T-helper 2 cell (primary cell): Measurements from ENCODE around the gene ZNF771.
"Not testable (repeated sequence)": the region's sequence is repeated elsewhere in the genome, so short reads cannot be mapped to it uniquely, and the experiment has no call there.

ENCODE experiments used
- DNase-seq, 5 experiments: peaks; one replicate each; pipeline versions ENCODE4 v3.0.0 to v3.0.0-alpha.2; 2012 to 2022

The ZNF771 gene

DNA sequence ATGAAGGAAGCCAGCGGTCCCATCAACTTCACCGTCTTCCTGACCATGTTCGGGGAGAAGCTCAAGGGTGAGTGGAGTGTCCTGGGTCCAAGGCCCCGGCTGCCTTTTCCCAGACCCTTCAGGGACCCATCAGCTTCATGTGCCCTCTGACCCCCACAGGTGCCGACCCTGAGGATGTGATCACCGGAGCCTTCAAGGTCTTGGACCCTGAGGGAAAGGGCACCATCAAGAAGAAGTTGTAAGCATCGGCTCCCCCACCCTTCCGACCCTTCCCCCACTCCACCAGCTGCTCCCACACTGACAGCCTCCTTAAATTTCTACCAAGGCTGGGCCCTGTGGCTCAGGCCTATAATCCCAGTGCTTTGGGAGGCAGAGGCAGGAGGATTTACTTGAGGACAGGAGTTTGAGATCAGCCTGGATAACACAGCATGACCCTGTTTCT is 30.9 kb upstream of the ZNF771 start:
- DNase-seq: no peak

- DNase-seq: no peak
These were observed 30.2 kb upstream of the ZNF771 start for GRCh38 chr16:30377050-30377811.

- DNase-seq: peak; percentile 67 to 94 (median 84)
These were observed 29.6 kb upstream of the ZNF771 start for GRCh38 chr16:30377812-30378235.

- peak; percentile 98 to 100 (median 99) for DNase-seq
These were observed 28.9 kb upstream of the ZNF771 start for GRCh38 chr16:30378236-30379157.

DNA sequence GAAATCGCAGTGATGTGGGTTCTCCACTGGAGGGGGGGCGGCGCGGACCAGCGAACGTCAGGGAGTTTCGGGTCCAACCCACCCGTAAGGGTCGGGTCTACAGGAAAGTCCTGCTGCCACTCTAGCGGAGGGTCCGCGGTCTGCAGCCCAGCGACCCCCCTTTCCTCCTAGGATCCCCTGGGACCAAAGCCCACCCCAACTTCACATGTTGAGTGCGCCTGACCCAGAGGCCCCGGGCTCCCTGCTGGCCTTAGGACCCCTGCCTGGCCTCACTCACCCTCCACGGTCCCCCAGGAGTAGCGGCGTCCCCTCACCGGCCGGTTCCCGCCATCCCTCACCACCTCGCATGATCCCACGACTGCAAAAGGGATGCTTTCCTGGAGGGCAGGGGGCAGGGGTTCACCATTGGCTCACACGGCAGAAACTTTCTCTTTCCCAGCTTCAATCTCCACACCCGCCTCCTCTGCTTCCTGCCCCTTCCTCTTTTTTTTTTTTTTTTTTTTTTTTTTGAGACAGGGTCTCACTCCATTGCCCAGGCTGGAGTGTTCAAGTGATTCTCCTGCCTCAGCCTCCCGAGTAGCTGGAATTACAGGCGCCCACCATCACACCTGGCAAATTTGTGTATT is 28.1 kb upstream of the ZNF771 start:
- DNase-seq: no peak

GRCh38 chr16:30380072-30380802 is 27.2 kb upstream of the ZNF771 start:
- DNase-seq: no peak

GRCh38 chr16:30380803-30381208 is 26.6 kb upstream of the ZNF771 start:
- DNase-seq: peak in 1 of 5 experiments; percentile 48

DNA sequence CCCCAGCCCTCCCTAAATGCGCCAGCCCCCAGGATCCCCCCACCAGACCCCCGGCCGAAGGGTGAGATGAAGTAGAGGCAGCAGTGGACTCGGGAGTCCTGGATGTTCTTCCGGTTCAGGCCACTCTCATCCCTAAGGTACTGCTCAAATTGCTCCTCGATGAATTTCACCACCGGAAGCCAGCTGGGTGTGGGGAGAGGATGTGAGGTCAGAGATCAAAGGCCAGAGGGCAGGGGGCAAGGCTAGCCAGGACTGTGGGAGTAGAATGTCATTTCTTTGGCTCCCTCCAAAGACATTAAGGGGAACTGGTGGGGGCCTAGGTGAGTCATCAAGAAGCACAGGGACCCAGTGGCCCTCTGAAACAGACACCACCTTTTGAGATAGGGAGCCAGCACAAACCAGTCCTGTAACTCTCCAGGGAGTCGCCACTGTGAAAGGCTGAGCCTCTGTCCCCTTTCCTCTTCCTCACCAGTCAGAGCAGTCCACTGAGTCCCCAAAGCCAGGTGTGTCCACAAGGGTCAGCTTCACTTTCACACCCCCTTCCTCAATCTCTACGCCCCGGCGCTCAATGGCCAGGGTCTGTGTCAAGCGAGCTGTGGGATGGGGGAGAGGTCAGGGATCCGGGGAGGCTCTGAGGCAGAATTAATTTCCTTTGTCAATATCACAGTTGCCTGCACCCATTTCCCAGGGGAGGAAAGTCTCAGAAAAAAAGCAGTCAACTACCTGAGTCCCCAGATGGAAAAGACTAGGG is 25.9 kb upstream of the ZNF771 start:
- peak in 2 of 5 experiments; percentile 11 to 71 for DNase-seq

DNA sequence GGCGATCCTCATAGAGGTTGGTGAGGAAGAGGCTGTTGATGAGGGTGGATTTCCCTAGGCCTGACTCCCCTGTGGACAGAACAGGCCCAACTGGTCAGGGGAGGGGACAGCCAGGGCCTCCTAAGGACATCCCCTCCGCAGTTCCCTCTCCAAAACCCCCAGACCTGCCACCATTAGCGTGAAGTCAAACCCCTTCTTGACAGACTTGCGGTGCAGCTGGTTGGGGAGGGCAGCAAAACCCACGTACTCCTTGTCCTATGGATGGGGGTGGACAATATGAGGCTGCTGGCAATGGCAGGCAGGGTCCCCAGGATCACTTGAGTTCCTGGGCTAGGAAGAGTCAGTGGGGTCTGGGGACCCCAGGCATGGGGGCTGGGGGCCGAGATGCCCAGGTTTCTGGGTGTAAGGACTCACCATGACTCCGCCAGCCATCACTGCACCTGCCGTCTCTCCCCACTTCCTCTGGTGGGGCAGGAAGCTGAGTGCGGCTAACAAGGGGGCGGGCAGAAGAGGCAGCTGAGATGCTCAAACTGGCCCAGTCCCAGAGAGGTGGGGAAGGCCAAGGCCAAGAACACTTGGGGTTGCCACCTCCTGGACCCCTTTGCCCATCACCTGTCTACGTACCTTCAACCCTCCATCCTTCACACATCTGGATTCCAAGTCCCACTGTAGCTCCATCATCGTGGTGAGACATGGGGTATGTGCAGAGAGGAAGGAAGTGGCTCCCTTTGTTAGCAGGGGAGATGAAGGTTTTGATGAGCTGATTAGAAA is 25.1 kb upstream of the ZNF771 start, which contains the start of gene SEPTIN1:
Gene SEPTIN1 (minus strand): TSS at position 451 of the 771 bp plus-strand sequence. CDS start 19 bp downstream, at position 432.
- DNase-seq: peak; percentile 47 to 93 (median 67)

GRCh38 chr16:30383521-30383920 is 23.9 kb upstream of the ZNF771 start:
- no peak for DNase-seq

DNA sequence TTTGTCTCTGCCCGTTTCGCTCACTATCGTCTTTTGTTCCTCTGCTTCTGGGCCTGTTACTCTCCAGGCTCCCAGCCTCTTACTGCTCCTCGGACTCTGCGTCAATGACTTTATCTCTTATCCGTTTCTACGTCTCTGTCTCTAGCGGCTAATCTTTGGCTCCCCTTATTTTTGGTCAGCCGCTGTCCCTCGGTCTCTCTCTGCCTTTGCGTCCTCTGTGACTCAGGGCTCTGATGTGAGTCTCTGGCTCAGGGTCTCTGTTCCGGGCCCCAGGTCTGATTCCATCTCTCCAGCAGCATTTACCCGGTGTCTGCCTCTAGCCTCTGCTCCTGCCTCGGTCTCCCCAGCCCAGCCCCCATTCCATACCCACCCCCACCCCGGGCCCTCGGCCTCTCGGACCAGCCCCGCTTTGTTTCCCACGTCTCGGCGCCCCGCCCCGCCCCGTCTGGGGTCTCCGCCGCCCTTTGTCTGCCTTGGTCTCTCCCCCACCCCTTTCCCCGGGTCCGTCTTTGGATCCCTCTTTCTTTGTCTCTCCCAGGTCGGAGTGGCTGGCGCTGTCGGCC is 12.7 kb upstream of the ZNF771 start:
- no peak for DNase-seq

DNA sequence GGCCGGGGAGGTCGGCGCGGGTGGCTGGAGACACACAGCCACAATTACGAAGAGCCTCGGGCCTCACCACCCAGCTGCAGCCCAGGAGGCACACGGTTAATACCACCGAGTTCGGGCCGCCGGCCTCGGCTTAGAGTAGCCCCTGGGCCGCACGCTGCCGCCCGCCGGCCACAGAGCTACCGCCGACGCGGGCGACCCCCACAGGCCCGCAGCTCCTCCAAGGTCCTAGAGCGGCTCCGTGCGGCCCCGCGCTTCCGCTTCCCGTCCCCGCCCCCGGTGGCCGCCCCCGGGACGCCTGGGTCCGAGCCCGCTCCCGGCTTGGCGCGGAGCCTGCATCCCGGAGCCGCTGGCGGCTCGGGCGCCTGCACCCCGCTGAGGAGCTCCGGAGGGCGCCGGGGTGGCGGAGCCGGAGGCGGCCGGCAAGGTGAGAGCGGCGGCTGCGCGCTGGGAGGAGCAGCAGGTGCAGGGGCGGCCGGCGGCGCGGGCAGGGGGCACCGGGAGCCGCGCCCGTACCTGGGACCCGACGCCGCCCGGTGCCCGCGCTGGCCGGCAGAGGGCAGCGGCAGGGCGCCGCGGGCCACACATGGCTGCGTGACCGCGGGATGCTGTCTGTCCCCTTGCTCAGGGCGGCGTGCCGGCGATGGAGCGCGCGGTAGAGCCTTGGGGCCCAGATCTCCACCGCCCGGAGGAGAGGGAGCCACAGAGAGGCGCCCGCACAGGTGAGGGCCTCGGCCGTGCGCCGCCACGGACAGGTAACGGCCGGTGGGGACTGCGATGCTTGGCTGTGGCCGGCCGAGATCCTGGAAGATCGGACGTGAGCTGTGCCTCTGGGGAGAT is 12.0 kb upstream of the ZNF771 start, which contains the start of gene ZNF48:
Gene ZNF48 (plus strand): TSS at position 266 of the 837 bp plus-strand sequence. CDS start 375 bp downstream, at position 641.
- DNase-seq: peak in 4 of 5 experiments; percentile 29 to 60 (median 44)

DNA sequence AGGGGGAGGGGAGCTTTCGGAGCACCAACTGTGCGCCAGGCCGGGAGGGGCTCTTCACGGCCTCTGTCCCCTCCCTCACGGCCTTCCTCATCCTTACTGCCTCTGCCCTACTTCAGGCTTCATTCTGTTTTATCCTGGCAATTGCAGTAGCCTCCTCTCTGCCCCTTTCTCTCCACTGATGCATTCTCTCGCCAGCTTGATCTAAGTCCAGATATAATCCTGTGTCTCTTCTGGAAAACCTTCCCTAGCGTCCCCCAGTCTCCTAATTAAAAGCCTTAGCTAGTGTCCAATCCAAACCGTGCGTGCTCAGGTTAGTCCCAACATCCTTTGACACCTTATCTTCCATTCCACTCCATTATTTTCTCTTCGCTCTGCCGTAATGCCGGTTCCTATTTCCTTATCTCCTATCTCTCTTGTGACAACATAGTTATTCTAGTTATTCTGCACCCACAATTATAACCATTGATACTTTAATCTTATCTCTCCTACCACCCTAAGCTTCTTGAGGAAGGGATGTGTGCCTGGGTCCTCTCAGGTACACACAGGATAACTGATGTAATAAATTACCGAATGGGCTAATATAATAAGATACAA is 11.3 kb upstream of the ZNF771 start:
- no peak for DNase-seq

GRCh38 chr16:30396627-30397026 is 10.8 kb upstream of the ZNF771 start:
- DNase-seq: not testable (repeated sequence)

DNA sequence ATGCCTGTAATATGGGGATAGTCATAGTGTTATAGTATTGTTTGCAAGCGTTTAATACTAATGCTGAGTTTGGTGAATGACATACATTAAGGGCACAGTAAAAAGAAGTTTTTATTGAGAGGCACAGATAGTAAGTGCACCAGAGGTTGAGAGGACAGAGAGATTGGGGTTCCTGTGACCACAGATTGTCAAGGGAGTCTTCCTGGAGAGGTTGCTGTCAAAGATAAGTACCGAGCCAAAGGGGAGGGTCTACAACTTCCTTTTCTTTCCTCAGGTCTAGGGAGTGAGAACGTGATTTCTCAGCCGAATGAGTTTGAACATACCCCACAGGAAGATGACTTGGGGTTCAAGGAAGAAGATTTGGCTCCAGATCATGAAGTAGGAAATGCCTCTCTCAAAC is 10.3 kb upstream of the ZNF771 start:
- DNase-seq: no peak

GRCh38 chr16:30397776-30398660 is 9.4 kb upstream of the ZNF771 start:
- no peak for DNase-seq

DNA sequence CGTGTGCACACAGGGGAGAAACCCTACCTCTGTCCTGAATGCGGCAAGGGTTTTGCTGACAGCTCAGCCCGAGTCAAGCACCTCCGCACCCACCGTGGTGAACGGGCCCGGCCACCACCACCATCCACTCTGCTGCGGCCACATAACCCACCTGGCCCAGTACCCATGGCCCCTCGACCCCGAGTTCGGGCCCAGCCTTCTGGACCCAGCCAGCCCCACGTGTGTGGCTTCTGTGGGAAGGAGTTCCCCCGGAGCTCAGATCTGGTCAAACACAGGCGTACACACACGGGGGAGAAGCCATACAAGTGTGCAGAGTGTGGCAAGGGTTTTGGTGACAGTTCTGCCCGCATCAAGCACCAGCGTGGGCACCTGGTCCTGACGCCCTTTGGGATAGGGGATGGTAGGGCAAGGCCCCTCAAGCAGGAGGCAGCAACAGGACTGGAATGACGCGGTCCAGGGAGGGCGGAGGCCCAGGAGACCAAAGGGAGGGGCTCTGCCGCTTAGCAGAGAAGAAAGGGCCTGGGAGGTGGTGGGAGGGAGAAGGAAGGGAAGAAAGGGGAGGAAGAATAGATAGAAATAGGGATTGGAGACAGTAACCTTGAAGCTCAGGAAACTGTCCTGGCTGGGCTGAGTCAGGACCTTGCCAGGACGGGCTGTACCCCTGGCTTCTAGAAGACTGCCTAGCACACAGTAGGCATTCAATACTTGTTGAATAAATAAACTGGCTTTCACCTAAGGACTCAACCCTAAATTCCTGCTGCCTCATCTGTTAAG is 8.6 kb upstream of the ZNF771 start:
- no peak for DNase-seq
